Nephron (organoid): Measurements from ENCODE around the gene SDK2.
A peak's percentile ranks its signal among the peaks of the same experiment; 100 is the strongest.

Experiments used
- H3K27ac Mint-ChIP-seq, 3 experiments: 2 replicates each; pipeline ENCODE4 v1.8.0; 2020; ENCODE audit warnings: mixed read lengths in 3 of 3, mild to moderate bottlenecking in 2 of 3, moderate library complexity in 1 of 3
- H3K27me3 Mint-ChIP-seq: 2 replicates; pipeline ENCODE4 v1.8.0; 2021; ENCODE audit warnings: low read depth, mild to moderate bottlenecking, moderate library complexity, mixed read lengths
- H3K36me3 Mint-ChIP-seq: 2 replicates; pipeline ENCODE4 v1.8.0; 2020; ENCODE audit warnings: low read depth, mixed read lengths
- H3K4me1 Mint-ChIP-seq: 2 replicates; pipeline ENCODE4 v1.8.0; 2020; ENCODE audit warnings: mixed read lengths
- H3K4me3 Mint-ChIP-seq, 3 experiments: 2 replicates each; pipeline ENCODE4 v1.8.0; 2020; ENCODE audit warnings: mild to moderate bottlenecking in 3 of 3, mixed read lengths in 3 of 3, moderate library complexity in 2 of 3
- H3K9me3 Mint-ChIP-seq: 2 replicates; pipeline ENCODE4 v1.8.0; 2020; ENCODE audit warnings: mixed read lengths
- CTCF ChIP-seq, 3 experiments: fragments of 200-600 bp; sonication (generic); IDR thresholded peaks; one replicate each; pipeline ENCODE4 v1.5.0; 2021; ENCODE audit warnings: antibody characterized with exemption in 3 of 3; ENCODE audit not compliant: unreplicated experiment in 3 of 3

The SDK2 gene

GRCh38 chr17:73532421-73532901 lies 111.8 kb downstream of the SDK2 start:
- peaks cover 13% of the 10 kb centered on the region for H3K27me3 Mint-ChIP-seq
- H3K4me1 Mint-ChIP-seq, result peaks cover 53% of the 10 kb centered on the region
- H3K27ac Mint-ChIP-seq, result peak overlapping the region in 1 of 3 experiments; percentile 54
- no peaks in the 10 kb centered on the region for H3K36me3 Mint-ChIP-seq
- no peaks in the 10 kb centered on the region for H3K9me3 Mint-ChIP-seq
- H3K4me3 Mint-ChIP-seq, result no peak overlapping the region
- TF ChIP-seq CTCF (IDR thresholded peaks at IDR 0.05; ENCODE audit: unreplicated experiment in 3 of 3), result no peak

GRCh38 chr17:73531158-73531557 lies 113.1 kb downstream of the SDK2 start:
- peaks cover 42% of the 10 kb centered on the region for H3K4me1 Mint-ChIP-seq
- H3K27ac Mint-ChIP-seq, result peak overlapping the region in 1 of 3 experiments; percentile 2
- H3K4me3 Mint-ChIP-seq, result no peak overlapping the region
- no peaks in the 10 kb centered on the region for H3K9me3 Mint-ChIP-seq
- no peaks in the 10 kb centered on the region for H3K36me3 Mint-ChIP-seq
- TF ChIP-seq CTCF (IDR thresholded peaks at IDR 0.05; ENCODE audit: unreplicated experiment in 3 of 3), result no peak
- peaks cover 12% of the 10 kb centered on the region for H3K27me3 Mint-ChIP-seq

DNA sequence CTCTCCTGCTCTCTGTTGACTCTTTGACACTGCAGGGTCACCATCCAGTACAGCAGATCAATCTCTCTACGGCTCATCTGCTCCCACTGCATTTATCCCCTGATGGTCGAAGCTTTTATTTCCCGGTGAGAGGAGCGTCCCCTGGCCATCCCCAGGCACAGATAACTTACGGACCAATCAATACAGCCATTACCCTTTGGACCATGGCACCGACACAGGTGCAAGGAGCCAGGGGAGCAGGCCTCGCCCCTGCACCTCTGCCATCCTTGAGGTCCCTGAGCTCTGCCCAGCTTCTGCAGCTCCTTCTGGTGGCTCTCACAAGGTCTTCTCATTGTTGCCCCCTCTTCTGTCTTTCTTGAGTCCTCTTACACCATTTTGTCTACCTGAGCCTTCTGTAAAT lies 115.6 kb downstream of the SDK2 start:
- Mint-ChIP-seq H3K9me3 (no peaks in the 10 kb centered on the region), H3K36me3 (no peaks in the 10 kb centered on the region), H3K4me3 (no peak overlapping the region), H3K4me1 (peaks cover 24% of the 10 kb centered on the region), H3K27ac (no peak overlapping the region), H3K27me3 (peaks cover 9% of the 10 kb centered on the region)
- no peak for TF ChIP-seq CTCF (IDR thresholded peaks at IDR 0.05; ENCODE audit: unreplicated experiment in 3 of 3)

- Mint-ChIP-seq H3K27ac (no peak overlapping the region), H3K4me1 (peaks cover 12% of the 10 kb centered on the region), H3K36me3 (no peaks in the 10 kb centered on the region), H3K4me3 (no peak overlapping the region), H3K9me3 (no peaks in the 10 kb centered on the region), H3K27me3 (peaks cover 9% of the 10 kb centered on the region)
- no peak for TF ChIP-seq CTCF (IDR thresholded peaks at IDR 0.05; ENCODE audit: unreplicated experiment in 3 of 3)
Measured at GRCh38 chr17:73526952-73527351, 117.3 kb downstream of the SDK2 start.

DNA sequence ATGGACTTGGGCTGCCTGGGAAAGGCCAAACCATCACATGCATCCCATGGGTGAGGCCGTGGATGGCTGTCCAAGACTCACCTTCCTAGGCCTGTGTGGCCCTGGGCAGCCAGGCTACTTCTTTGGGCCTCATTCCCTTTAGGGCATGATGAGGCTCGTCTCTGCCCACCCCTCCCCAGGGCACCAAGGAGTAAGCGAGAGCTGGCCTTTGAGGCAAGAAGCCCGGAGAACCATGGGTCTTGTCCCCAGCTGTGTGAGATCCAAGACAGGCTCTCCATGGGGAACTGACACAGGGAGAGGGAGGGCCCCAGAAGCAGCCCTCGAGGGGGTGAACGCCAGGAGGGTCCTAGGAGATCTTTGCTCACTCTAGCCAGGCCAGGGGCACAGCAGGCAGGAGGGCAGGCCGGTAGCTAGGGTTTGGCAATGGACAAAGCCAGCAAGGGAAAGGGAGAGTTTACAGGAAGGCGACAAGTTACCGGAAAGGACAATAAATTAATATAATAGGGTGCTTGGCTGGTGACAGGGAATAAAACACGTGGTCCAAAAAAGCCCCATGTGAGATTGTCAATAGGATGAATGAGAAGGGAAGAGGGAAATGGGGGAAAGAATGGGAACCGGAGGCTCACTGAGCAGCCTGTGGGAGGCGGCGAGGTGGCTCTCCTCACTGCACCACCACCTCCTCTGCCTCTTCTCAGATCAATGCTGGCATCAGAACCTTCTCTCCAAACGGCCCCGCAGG lies 119.1 kb downstream of the SDK2 start:
- no peaks in the 10 kb centered on the region for H3K36me3 Mint-ChIP-seq
- peaks cover 9% of the 10 kb centered on the region for H3K27me3 Mint-ChIP-seq
- no peak for TF ChIP-seq CTCF (IDR thresholded peaks at IDR 0.05; ENCODE audit: unreplicated experiment in 3 of 3)
- no peaks in the 10 kb centered on the region for H3K9me3 Mint-ChIP-seq
- H3K27ac Mint-ChIP-seq, result no peak overlapping the region
- no peak overlapping the region for H3K4me3 Mint-ChIP-seq
- H3K4me1 Mint-ChIP-seq, result peaks cover 6% of the 10 kb centered on the region

DNA sequence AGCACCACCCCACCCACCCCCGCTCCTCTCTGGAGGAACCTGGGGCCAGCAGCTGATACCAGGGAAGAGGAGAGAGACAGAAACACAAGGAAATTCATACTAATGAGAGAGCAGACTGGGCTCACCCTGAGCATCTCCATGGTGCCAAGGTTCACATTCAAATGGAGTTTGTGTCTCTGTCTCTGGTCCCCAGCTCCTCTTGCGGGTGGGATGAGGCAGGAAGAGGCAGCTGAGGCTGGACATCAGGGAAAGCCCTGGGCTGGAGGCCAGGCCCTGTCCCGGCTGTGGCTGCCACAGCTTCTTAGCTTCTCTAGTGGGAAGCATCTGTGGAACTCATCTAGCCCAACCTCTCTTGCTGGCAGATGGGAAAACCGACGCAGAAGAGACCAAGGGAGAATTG lies 121.5 kb downstream of the SDK2 start:
- H3K4me1 Mint-ChIP-seq, result peaks cover 6% of the 10 kb centered on the region
- TF ChIP-seq CTCF (IDR thresholded peaks at IDR 0.05; ENCODE audit: unreplicated experiment in 3 of 3), result no peak
- no peaks in the 10 kb centered on the region for H3K36me3 Mint-ChIP-seq
- no peaks in the 10 kb centered on the region for H3K9me3 Mint-ChIP-seq
- peaks cover 4% of the 10 kb centered on the region for H3K27me3 Mint-ChIP-seq
- H3K27ac Mint-ChIP-seq, result no peak overlapping the region
- no peak overlapping the region for H3K4me3 Mint-ChIP-seq
